ENCODE results near the gene BTRC.

GRCh38 chr10:101558671-101559595 is 205.0 kb downstream of the BTRC start:
- TF ChIP-seq ZNF232 (CRISPR knock-in tag; IDR thresholded peaks at IDR 0.05), result no peak
- TF ChIP-seq, protein P1, sequence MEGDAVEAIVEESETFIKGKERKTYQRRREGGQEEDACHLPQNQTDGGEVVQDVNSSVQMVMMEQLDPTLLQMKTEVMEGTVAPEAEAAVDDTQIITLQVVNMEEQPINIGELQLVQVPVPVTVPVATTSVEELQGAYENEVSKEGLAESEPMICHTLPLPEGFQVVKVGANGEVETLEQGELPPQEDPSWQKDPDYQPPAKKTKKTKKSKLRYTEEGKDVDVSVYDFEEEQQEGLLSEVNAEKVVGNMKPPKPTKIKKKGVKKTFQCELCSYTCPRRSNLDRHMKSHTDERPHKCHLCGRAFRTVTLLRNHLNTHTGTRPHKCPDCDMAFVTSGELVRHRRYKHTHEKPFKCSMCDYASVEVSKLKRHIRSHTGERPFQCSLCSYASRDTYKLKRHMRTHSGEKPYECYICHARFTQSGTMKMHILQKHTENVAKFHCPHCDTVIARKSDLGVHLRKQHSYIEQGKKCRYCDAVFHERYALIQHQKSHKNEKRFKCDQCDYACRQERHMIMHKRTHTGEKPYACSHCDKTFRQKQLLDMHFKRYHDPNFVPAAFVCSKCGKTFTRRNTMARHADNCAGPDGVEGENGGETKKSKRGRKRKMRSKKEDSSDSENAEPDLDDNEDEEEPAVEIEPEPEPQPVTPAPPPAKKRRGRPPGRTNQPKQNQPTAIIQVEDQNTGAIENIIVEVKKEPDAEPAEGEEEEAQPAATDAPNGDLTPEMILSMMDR (IDR thresholded peaks at IDR 0.05), result no peak
- TF ChIP-seq ATF3 (CRISPR knock-in tag; conservative IDR thresholded peaks at IDR 0.05), result no peak
- no peak for TF ChIP-seq ZNF317 (CRISPR knock-in tag; IDR thresholded peaks at IDR 0.05; ENCODE audit: borderline replicate concordance, low read depth)
- TF ChIP-seq NR2C2 (CRISPR knock-in tag; IDR thresholded peaks at IDR 0.05), result no peak
- no peak for TF ChIP-seq ZNF263 (CRISPR knock-in tag; IDR thresholded peaks at IDR 0.05; ENCODE audit: low read depth)
- TF ChIP-seq, protein P2, sequence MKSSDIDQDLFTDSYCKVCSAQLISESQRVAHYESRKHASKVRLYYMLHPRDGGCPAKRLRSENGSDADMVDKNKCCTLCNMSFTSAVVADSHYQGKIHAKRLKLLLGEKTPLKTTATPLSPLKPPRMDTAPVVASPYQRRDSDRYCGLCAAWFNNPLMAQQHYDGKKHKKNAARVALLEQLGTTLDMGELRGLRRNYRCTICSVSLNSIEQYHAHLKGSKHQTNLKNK (CRISPR knock-in tag; IDR thresholded peaks at IDR 0.05), result no peak
- TF ChIP-seq, protein P3, sequence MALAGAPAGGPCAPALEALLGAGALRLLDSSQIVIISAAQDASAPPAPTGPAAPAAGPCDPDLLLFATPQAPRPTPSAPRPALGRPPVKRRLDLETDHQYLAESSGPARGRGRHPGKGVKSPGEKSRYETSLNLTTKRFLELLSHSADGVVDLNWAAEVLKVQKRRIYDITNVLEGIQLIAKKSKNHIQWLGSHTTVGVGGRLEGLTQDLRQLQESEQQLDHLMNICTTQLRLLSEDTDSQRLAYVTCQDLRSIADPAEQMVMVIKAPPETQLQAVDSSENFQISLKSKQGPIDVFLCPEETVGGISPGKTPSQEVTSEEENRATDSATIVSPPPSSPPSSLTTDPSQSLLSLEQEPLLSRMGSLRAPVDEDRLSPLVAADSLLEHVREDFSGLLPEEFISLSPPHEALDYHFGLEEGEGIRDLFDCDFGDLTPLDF (CRISPR knock-in tag; IDR thresholded peaks at IDR 0.05), result no peak
- no peak for TF ChIP-seq IRF2 (CRISPR knock-in tag; IDR thresholded peaks at IDR 0.05; ENCODE audit: borderline replicate concordance, low read depth)
- no peak for TF ChIP-seq MAX (CRISPR knock-in tag; IDR thresholded peaks at IDR 0.05)
- no peak for TF ChIP-seq ZNF219 (CRISPR knock-in tag; IDR thresholded peaks at IDR 0.05; ENCODE audit: borderline replicate concordance)
